GM12878 (cell line): ENCODE measurements around the gene ZFC3H1.

Source experiments
- CTCF ChIP-seq, 3 experiments: IDR thresholded peaks in 2 of 3; conservative IDR thresholded peaks in 1 of 3; 2 replicates each; pipeline ENCODE4 v1.5.1; 2011; ENCODE audit warnings: low read depth in 3 of 3, low read length in 3 of 3, mild to moderate bottlenecking in 3 of 3, control low read depth in 2 of 3, moderate library complexity in 2 of 3, inconsistent platforms in 1 of 3, mixed read lengths in 1 of 3; ENCODE audit not compliant: control insufficient read depth in 2 of 3, insufficient read depth in 1 of 3; ENCODE audit errors: extremely low read depth in 1 of 3
- FOXM1 ChIP-seq: IDR thresholded peaks from 2 replicates; pipeline ENCODE4 v1.6.1; 2012; ENCODE audit warnings: low read depth, mild to moderate bottlenecking, inconsistent platforms, low read length, moderate library complexity
- MEF2A ChIP-seq: IDR thresholded peaks from 2 replicates; pipeline ENCODE4 v1.6.1; 2011; ENCODE audit warnings: low read depth, mild to moderate bottlenecking, low read length, moderate library complexity; ENCODE audit not compliant: insufficient read depth
- TCF12 ChIP-seq: IDR thresholded peaks from 2 replicates; pipeline ENCODE4 v1.6.1; 2011; ENCODE audit warnings: low read depth, mild to moderate bottlenecking, low read length

- TF ChIP-seq CTCF (IDR thresholded peaks at IDR 0.05 in 2 of 3, conservative IDR thresholded peaks at IDR 0.05 in 1 of 3; ENCODE audit: control insufficient read depth in 2 of 3, extremely low read depth in 1 of 3, insufficient read depth in 1 of 3, low read depth in 3 of 3, low read length in 3 of 3) (no peak), FOXM1 (no peak), MEF2A (no peak), TCF12 (no peak)
Measured at GRCh38 chr12:71599210-71599609, 64.4 kb downstream of the ZFC3H1 start.
